Psoas muscle (tissue), 8 donors: ENCODE data around the gene DENND1A. TPM values are rescaled to one million over a fixed set of nuclear protein-coding genes. Genes with fewer than 3 reads are reported as not detected.

Experiments used
- ATAC-seq, 4 donors: fragments of 200-7000 bp; cut with Tn5 transposase; one replicate each; pipeline ENCODE4 v1.9.1; 2020; ENCODE audit warnings: moderate library complexity in 3 of 4, mild to moderate bottlenecking in 2 of 4
- DNase-seq, 2 donors: peaks; one replicate each; pipeline ENCODE4 v3.0.0-alpha.2; 2020
- H3K27ac ChIP-seq: fragments of 200-600 bp; one replicate; pipeline ENCODE4 v1.8.0; 2022
- H3K27me3 ChIP-seq, 3 donors: fragments of 200-600 bp in 1 of 3; one replicate each; pipeline versions ENCODE4 v1.6.1 to v1.8.0; 2013 to 2022; ENCODE audit warnings: low read length in 2 of 3, mild to moderate bottlenecking in 2 of 3, moderate library complexity in 1 of 3; ENCODE audit not compliant: insufficient read depth in 3 of 3
- H3K36me3 ChIP-seq, 2 donors: fragments of 200-600 bp in 1 of 2; one replicate each; pipeline versions ENCODE4 v1.6.1 to v1.8.0; 2013 to 2022; ENCODE audit warnings: low read depth in 1 of 2, mild to moderate bottlenecking in 1 of 2, moderate library complexity in 1 of 2; ENCODE audit not compliant: insufficient read depth in 1 of 2
- H3K4me1 ChIP-seq: fragments of 200-600 bp; one replicate; pipeline ENCODE4 v1.8.0; 2022
- H3K4me3 ChIP-seq: fragments of 200-600 bp; one replicate; pipeline ENCODE4 v1.8.0; 2022; ENCODE audit warnings: mild to moderate bottlenecking
- H3K9me3 ChIP-seq: fragments of 200-600 bp; one replicate; pipeline ENCODE4 v1.8.0; 2022
- WGBS, 3 donors: extraction: QIAGEN DNeasy Blood & Tissue Kit; methylation state at CpG; one replicate each; pipeline versions ENCODE4 v1.1.6 to v1.1.7; 2013; 5-methylcytosine and 5-hydroxymethylcytosine counted together
- intact Hi-C, 2 donors: fragments of 100-400 bp; cut with DNase I; formaldehyde crosslinking; loops; one replicate each; pipeline versions ENCODE4 v1.11.0 to v1.14.2; 2022
- polyA plus RNA-seq, 3 donors: library from polyadenylated mRNA; stranded (reverse); fragments of 200-250 nt; gene quantifications; one replicate each; pipeline ENCODE4 v1.2.3, GENCODE V29; 2013
- total RNA-seq, 4 donors: library from RNA; stranded (reverse); fragmentation: NEBNext Ultra II Directional in 2 of 4; extraction: Animal tissue kit (Norgen Biotek cat#: 25700) in 2 of 4; gene quantifications; one replicate each; pipeline versions ENCODE4 v1.2.1 to v1.2.4, GENCODE V29; 2021 to 2023
- TF ChIP-seq, protein P1 (sequence below): fragments of 200-600 bp; IDR thresholded peaks from one replicate; pipeline ENCODE4 v1.8.0; 2022; ENCODE audit warnings: antibody characterized with exemption
- donor health status: healthy with polysubstance abuse.
- donor health status: DM: no; HTN: no; CAD: no; lungs with moderate emphysema.
- donor health status: Bipolar disorder and iron deficiency.
- donor health status: healthy.
- donor health status: DM: yes; HTN: yes; CAD: no.
- donor health status: DM: no; HTN: no; CAD: no.
- donor health status: DM: no; HTN: no; CAD: no.
- donor health status: DM: yes; HTN: yes; CAD: no.

The DENND1A gene
- total and polyA plus RNA-seq, 7 donors = 6.1 to 17.3 (median 13.9) TPM

DNA sequence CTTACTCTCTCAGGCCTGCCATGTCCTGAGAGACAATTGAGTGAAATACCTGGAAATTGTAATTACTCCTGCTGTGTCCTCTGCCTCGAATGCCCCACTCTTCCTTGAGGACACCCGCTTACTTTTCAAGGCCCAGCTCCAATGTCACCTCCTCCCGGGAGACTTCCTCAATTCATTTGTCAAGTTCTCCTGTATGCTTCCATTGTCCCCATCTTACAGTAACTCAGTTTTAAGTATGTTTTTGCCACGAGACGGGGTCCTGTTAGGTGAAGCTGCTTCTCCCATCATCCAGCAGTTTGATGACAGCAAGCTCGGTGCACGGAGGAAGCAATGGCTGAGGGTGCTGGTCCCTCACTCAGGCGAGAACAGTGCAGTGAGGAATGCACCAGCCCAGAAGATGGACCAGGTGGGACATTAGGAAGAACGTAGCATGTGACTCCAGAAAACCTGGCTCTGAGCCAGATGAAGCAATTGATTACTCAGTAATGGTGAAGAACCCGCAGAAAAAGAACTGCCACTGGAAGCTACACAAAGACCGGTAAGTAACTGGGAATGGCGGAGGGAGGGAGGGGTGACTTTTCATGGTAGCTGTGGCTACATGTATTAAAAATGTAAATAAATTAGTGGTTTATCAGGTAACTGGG, 274.8 kb downstream of the DENND1A start:
- ATAC-seq (no peak), DNase-seq (no peak)
- H3K36me3 ChIP-seq = no peaks in the 10 kb centered on the region
- no peak overlapping the region for H3K27ac ChIP-seq
- no peaks in the 10 kb centered on the region for H3K27me3 ChIP-seq
- intact Hi-C loops = no loop called here
- no peaks in the 10 kb centered on the region for H3K9me3 ChIP-seq
- 94 to 95% (median 94%) methylated on average over 12 of the region's 12 CpGs for WGBS, 3 donors
- H3K4me3 ChIP-seq = no peak overlapping the region
- H3K4me1 ChIP-seq = no peaks in the 10 kb centered on the region
- TF ChIP-seq, protein P1, sequence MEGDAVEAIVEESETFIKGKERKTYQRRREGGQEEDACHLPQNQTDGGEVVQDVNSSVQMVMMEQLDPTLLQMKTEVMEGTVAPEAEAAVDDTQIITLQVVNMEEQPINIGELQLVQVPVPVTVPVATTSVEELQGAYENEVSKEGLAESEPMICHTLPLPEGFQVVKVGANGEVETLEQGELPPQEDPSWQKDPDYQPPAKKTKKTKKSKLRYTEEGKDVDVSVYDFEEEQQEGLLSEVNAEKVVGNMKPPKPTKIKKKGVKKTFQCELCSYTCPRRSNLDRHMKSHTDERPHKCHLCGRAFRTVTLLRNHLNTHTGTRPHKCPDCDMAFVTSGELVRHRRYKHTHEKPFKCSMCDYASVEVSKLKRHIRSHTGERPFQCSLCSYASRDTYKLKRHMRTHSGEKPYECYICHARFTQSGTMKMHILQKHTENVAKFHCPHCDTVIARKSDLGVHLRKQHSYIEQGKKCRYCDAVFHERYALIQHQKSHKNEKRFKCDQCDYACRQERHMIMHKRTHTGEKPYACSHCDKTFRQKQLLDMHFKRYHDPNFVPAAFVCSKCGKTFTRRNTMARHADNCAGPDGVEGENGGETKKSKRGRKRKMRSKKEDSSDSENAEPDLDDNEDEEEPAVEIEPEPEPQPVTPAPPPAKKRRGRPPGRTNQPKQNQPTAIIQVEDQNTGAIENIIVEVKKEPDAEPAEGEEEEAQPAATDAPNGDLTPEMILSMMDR = no peak

DNA sequence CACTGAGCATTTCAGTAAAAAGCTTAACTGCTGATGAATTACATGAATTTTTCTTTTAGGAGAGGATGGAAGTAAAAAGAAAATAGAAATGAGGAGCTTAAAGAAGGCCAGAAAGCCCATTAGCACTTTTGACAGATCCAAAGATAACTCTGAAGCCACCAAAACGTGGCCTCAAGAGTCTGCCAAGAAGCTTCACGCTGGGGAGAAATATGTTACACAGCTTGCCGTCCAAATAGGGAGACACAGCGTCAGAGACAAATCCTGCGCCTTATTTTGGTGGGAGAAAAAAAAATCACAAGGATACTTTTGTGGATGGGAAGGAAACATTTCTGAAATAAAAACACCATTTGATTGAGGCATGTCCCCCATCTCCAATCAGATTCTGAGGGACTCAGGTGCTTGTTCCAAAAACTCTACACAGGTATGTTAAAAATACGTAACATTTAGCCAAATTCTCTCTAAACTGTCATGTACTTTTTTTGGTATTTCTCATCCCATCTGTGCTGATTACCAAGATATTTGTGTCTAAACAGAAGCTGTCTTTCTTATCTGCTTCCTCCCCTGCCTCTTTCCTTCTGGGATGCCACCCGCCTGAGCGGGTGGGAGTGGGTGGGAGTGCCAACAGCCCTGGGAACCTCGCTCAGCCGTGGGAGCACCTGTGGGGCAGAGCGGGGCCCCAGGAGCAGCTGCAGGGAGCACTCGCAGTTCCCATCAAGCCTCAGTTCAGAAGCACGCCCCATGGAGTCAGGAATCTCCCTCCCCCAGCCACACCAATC, 275.5 kb downstream of the DENND1A start:
- DNase-seq = no peak
- Histone ChIP-seq H3K27me3 (no peaks in the 10 kb centered on the region), H3K4me1 (no peaks in the 10 kb centered on the region), H3K27ac (no peak overlapping the region), H3K4me3 (no peak overlapping the region), H3K36me3 (no peaks in the 10 kb centered on the region), H3K9me3 (no peaks in the 10 kb centered on the region)
- ATAC-seq = no peak
- WGBS, 3 donors = 74 to 87% (median 74%) methylated on average over 13 of the region's 13 CpGs
- TF ChIP-seq, protein P1 = no peak
- intact Hi-C loops = no loop called here

DNA sequence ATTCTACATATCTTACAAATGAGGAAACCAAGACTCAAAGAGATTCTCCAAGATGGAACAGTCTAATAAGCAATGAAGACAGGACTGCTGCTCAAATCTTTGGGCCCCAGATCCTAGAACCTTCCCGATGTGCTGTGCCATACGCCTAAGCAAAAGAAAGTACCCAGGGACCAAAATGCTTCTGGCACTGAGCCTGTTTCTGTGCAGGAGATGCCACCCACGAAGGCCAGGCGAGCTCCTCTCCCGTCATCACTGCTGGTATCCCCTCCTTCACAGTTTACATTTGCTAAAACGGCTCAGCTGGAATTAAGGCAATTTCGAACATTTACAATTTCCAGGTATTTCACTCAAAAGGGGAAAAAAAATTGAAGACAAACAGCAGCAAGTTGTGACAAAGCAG, 277.5 kb downstream of the DENND1A start:
- 87 to 92% (median 91%) methylated on average over 7 of the region's 7 CpGs for WGBS, 3 donors
- ATAC-seq (no peak), DNase-seq (no peak)
- Histone ChIP-seq H3K36me3 (no peaks in the 10 kb centered on the region), H3K27me3 (no peaks in the 10 kb centered on the region), H3K4me3 (no peak overlapping the region), H3K9me3 (no peaks in the 10 kb centered on the region), H3K27ac (no peak overlapping the region), H3K4me1 (no peaks in the 10 kb centered on the region)
- TF ChIP-seq, protein P1 = no peak
- intact Hi-C loops = no loop called here

DNA sequence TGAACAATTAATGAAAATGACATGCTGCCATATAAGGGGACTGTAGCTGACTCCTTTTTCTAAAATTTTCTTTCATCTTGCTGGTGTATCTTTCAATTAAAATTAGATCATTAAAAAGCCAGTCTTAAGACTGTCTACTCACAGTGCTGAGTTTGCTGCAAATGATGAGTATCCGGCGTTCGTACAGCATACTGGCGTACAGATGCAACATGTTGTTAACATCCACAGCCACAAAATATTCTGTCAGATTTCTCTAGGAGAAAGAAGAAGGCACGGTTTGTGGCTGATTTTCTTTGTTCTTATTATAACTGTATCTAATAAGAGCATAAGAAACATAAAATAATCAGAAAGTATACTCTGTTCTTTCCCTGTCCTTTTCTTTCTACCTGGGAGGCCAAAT, 278.1 kb downstream of the DENND1A start:
- Histone ChIP-seq H3K27me3 (no peaks in the 10 kb centered on the region), H3K4me3 (no peak overlapping the region), H3K9me3 (no peaks in the 10 kb centered on the region), H3K36me3 (no peaks in the 10 kb centered on the region), H3K4me1 (no peaks in the 10 kb centered on the region), H3K27ac (no peak overlapping the region)
- 96 to 97% (median 96%) methylated on average over 5 of the region's 5 CpGs for WGBS, 3 donors
- no peak for DNase-seq
- intact Hi-C loops = no loop called here
- no peak for ATAC-seq
- TF ChIP-seq, protein P1 = no peak
